A673 (cell line): Measurements from ENCODE around the gene EIF1. TPM values are rescaled to one million over a fixed set of nuclear protein-coding genes. Genes with fewer than 3 reads are reported as not detected.

Source experiments
- BruUV-seq: library from RNA; stranded (reverse); fragments of 400-500 nt; replicated peaks from 2 replicates; lab custom pipeline; 2021; lab: Mats Ljungman, UMichigan
- CTCF ChIA-PET: fragments of 300-600 bp; sonication (Branson Sonifier 250); formaldehyde crosslinking; loops from one replicate; lab custom pipeline; 2022; ENCODE audit warnings: antibody characterized with exemption; lab: Charles Lee
- POLR2A ChIA-PET: fragments of 300-600 bp; sonication (Branson Sonifier 250); formaldehyde crosslinking; loops from one replicate; lab custom pipeline; 2022; ENCODE audit warnings: antibody characterized with exemption; ENCODE audit not compliant: low non-redundant PET; lab: Charles Lee
- DNase-seq: peaks from one replicate; pipeline ENCODE4 v3.0.0-alpha.2; 2015; ENCODE audit warnings: low spot score
- H3K27ac ChIP-seq: fragments of 200-600 bp; sonication (generic); 2 replicates; pipeline ENCODE4 v1.5.1; 2016; ENCODE audit warnings: mixed run types, low read depth, mild to moderate bottlenecking, mixed read lengths, antibody characterized with exemption, low read length; ENCODE audit not compliant: poor library complexity, severe bottlenecking
- H3K27me3 ChIP-seq: fragments of 200-600 bp; sonication (generic); replicated peaks from 2 replicates; pipeline ENCODE4 v1.6.1; 2017; ENCODE audit warnings: mixed run types, low read depth, mild to moderate bottlenecking, mixed read lengths, antibody characterized with exemption, low read length; ENCODE audit not compliant: insufficient read depth, poor library complexity
- H3K36me3 ChIP-seq: fragments of 200-600 bp; sonication (generic); 2 replicates; pipeline ENCODE4 v1.6.1; 2016; ENCODE audit warnings: mixed run types, mild to moderate bottlenecking, mixed read lengths, antibody characterized with exemption, low read length; ENCODE audit not compliant: insufficient read depth, poor library complexity, severe bottlenecking
- H3K4me1 ChIP-seq: fragments of 200-600 bp; sonication (generic); 2 replicates; pipeline ENCODE4 v1.6.1; 2017; ENCODE audit warnings: mixed run types, mild to moderate bottlenecking, mixed read lengths, antibody characterized with exemption, low read length; ENCODE audit not compliant: insufficient read depth, poor library complexity, severe bottlenecking
- H3K4me3 ChIP-seq: fragments of 200-600 bp; sonication (generic); 2 replicates; pipeline ENCODE4 v1.5.1; 2016; ENCODE audit warnings: low read depth, mixed run types, mild to moderate bottlenecking, mixed read lengths, low read length; ENCODE audit not compliant: poor library complexity, severe bottlenecking
- H3K9me3 ChIP-seq: fragments of 200-600 bp; sonication (generic); 2 replicates; pipeline ENCODE4 v1.6.1; 2016; ENCODE audit warnings: mixed run types, low read depth, mild to moderate bottlenecking, mixed read lengths, antibody characterized with exemption, low read length; ENCODE audit not compliant: poor library complexity, severe bottlenecking
- CTCF ChIP-seq: fragments of 300-800, 200-600 bp; sonication (generic); conservative IDR thresholded peaks from 2 replicates; pipeline ENCODE4 v1.5.1; 2017; ENCODE audit warnings: low read depth, mild to moderate bottlenecking, antibody characterized with exemption, low read length, moderate library complexity, mixed read lengths
- EZH2 ChIP-seq: fragments of 200-600 bp; sonication (generic); IDR thresholded peaks from 2 replicates; pipeline ENCODE4 v1.6.1; 2017; ENCODE audit warnings: borderline replicate concordance, low read depth, mild to moderate bottlenecking, mixed read lengths, antibody characterized with exemption, low read length; ENCODE audit not compliant: poor library complexity, severe bottlenecking
- intact Hi-C: fragments of 100-400 bp; cut with micrococcal nuclease; formaldehyde crosslinking; loops from one replicate; pipeline ENCODE4 v1.10.0; 2022; ENCODE audit not compliant: unreplicated experiment
- total RNA-seq: library from RNA; stranded (reverse); gene quantifications from 2 replicates; pipeline ENCODE4 v1.2.3, GENCODE V29; 2021

The EIF1 gene
- total RNA-seq, 1 experiment from 2014 or later = 524 TPM

- Histone ChIP-seq H3K27ac (no peak overlapping the region), H3K27me3 (no peaks in the 10 kb centered on the region), H3K36me3 (no peaks in the 10 kb centered on the region), H3K4me1 (no peaks in the 10 kb centered on the region), H3K4me3 (no peak overlapping the region), H3K9me3 (no peaks in the 10 kb centered on the region)
- POLR2A ChIA-PET = no interaction called here
- CTCF ChIA-PET = interaction anchor here (1.0 kb wide), 1 partner anchor 8 kb away, joined by 7 read pairs; no protein-coding TSS in a partner anchor
- BruUV-seq = no TSS peak
- TF ChIP-seq EZH2 (no peak), CTCF (no peak)
- no peak for DNase-seq
- intact Hi-C loops = no loop called here
Observed at GRCh38 chr17:41679740-41680425, 8.8 kb upstream of the EIF1 start.

DNA sequence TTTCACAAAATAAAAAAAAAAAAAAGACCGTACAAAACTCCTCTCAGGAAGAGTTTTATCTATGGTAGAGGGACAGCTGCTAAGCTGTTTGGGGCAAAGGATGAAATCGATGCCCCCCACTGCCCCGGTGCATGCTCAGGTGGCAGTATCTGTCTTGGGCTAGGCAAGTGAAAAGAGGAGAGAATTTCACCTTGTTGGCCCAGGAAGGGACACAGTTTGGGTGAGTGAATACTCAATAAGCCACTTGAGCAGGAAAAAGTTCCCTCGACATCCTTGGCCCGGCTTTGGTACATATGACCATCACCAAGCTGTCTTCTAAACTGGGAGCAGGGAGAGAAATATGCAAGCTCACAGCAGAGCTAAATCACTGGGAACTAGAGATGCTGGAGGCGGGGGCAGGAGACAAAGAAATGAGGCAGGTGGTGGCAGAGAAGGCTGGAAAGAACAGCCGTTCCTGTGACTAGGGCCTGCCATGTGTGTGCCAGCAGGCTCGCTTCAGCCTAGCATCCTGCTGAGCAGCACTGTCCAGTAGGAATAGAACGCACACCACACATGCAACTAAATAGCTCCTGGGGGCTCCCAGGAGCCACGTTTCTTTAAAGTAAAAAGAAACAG lies 8.2 kb upstream of the EIF1 start:
- intact Hi-C loops = no loop called here
- Histone ChIP-seq H3K9me3 (no peaks in the 10 kb centered on the region), H3K27ac (no peak overlapping the region), H3K4me1 (no peaks in the 10 kb centered on the region), H3K36me3 (no peaks in the 10 kb centered on the region), H3K27me3 (no peaks in the 10 kb centered on the region), H3K4me3 (no peak overlapping the region)
- ChIA-PET CTCF (no interaction called here), POLR2A (no interaction called here)
- BruUV-seq = no TSS peak
- DNase-seq = no peak
- TF ChIP-seq EZH2 (no peak), CTCF (no peak)

DNA sequence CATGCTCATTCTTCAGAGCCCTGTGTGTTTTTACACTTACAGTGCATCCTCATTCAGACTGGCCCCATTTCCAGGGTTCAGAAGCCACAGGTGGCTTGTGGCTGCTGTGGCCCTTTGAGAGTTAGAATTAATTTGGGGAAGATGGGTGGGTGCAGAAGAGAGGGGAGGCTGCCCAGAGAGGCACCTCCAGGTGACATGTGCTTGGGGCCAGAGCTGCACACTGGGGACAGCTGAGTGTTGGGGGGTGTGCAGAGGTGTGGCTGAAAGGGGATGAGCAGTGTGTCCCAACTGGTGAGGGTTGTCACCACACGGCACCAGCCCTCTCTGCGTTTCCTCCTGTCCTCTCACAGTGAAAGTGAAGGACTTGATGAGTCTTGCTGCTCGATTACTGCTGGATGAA lies 6.9 kb upstream of the EIF1 start:
- BruUV-seq = no TSS peak
- Histone ChIP-seq H3K36me3 (no peaks in the 10 kb centered on the region), H3K4me1 (no peaks in the 10 kb centered on the region), H3K27ac (no peak overlapping the region), H3K9me3 (no peaks in the 10 kb centered on the region), H3K4me3 (no peak overlapping the region), H3K27me3 (no peaks in the 10 kb centered on the region)
- ChIA-PET CTCF (no interaction called here), POLR2A (no interaction called here)
- intact Hi-C loops = no loop called here
- no peak for DNase-seq
- TF ChIP-seq EZH2 (no peak), CTCF (no peak)
